A549 (cell line): Measurements from ENCODE around the gene GIN1. TPM values are rescaled to one million over a fixed set of nuclear protein-coding genes. Genes with fewer than 3 reads are reported as not detected.

Experiments used
- ATAC-seq, 2 experiments: fragments of 200-7000 bp in 1 of 2; fragments of >200 bp in 1 of 2; cut with Nextera tagmentation in 1 of 2; cut with Tn5 transposase in 1 of 2; 3 replicates each; pipeline versions ENCODE4 v1.8.0 to v1.9.1; 2018 to 2020; ENCODE audit warnings: mild to moderate bottlenecking in 1 of 2, moderate library complexity in 1 of 2
- CTCF ChIA-PET: fragments of 300-600 bp; sonication (Branson Sonifier 250); formaldehyde crosslinking; extraction: SDS; loops from one replicate; lab custom pipeline; 2021; ENCODE audit warnings: antibody characterized with exemption, inconsistent platforms; lab: Yijun Ruan, JAX
- POLR2A ChIA-PET: fragments of 350-600 bp; formaldehyde crosslinking; extraction: SDS; loops from one replicate; lab custom pipeline; 2021; ENCODE audit warnings: antibody characterized with exemption, inconsistent platforms; lab: Yijun Ruan, JAX
- DNase-seq, 2 experiments: peaks; one replicate each; pipeline versions ENCODE4 v3.0.0 to v3.0.0-alpha.2; 2011 to 2016; ENCODE audit warnings: low read depth in 1 of 2, low spot score in 1 of 2
- FAIRE-seq: peaks from 2 replicates; lab custom pipeline; 2011; peaks lifted over from hg19 to GRCh38; lab: Jason Lieb, UNC
- H3K27ac ChIP-seq, 2 experiments: fragments of >200 bp; sonication (Bioruptor Twin); formaldehyde crosslinking; 3 replicates each; pipeline ENCODE4 v1.5.1; 2016 to 2017
- H3K4me1 ChIP-seq: fragments of >200 bp; sonication (Bioruptor Twin); formaldehyde crosslinking; 3 replicates; pipeline ENCODE4 v1.6.1; 2016
- H3K4me2 ChIP-seq: fragments of >200 bp; sonication (Bioruptor Twin); formaldehyde crosslinking; 3 replicates; pipeline ENCODE4 v1.6.1; 2016
- H3K4me3 ChIP-seq: fragments of >200 bp; sonication (Bioruptor Twin); formaldehyde crosslinking; 3 replicates; pipeline ENCODE4 v1.5.1; 2016
- H3K9me3 ChIP-seq: fragments of >200 bp; sonication (Bioruptor Twin); formaldehyde crosslinking; 3 replicates; pipeline ENCODE4 v1.6.1; 2016
- BHLHE40 ChIP-seq: IDR thresholded peaks from 2 replicates; pipeline ENCODE4 v1.6.1; 2012; ENCODE audit warnings: low read depth, low read length, inconsistent platforms
- CEBPB ChIP-seq, 2 experiments: fragments of >200 bp in 1 of 2; sonication (Bioruptor Twin) in 1 of 2; formaldehyde crosslinking in 1 of 2; IDR thresholded peaks; 2 replicates each; pipeline ENCODE4 v1.6.1; 2012 to 2016
- CHD4 ChIP-seq: fragments of 200-600 bp; sonication (generic); IDR thresholded peaks from 2 replicates; pipeline ENCODE4 v1.6.1; 2016; ENCODE audit warnings: antibody characterized with exemption, mild to moderate bottlenecking, borderline replicate concordance
- CTCF ChIP-seq: fragments of >200 bp; sonication (Bioruptor Twin); formaldehyde crosslinking; IDR thresholded peaks from 3 replicates; pipeline ENCODE4 v1.5.1; 2016
- EHF ChIP-seq: fragments of 250-450 bp; sonication (Bioruptor Pico); IDR thresholded peaks from 2 replicates; pipeline ENCODE4 v1.5.0; 2020; ENCODE audit warnings: mild to moderate bottlenecking
- ESRRA ChIP-seq: fragments of 150-350 bp; IDR thresholded peaks from 2 replicates; pipeline ENCODE4 v1.6.1; 2014; ENCODE audit warnings: mild to moderate bottlenecking, low read length, borderline replicate concordance
- FOSB ChIP-seq: fragments of 250-450 bp; sonication (Bioruptor Pico); IDR thresholded peaks from 2 replicates; pipeline ENCODE4 v1.5.0; 2020; ENCODE audit warnings: mild to moderate bottlenecking, moderate library complexity
- FOSL2 ChIP-seq, 2 experiments: fragments of 450-650 bp in 1 of 2; fragments of >200 bp in 1 of 2; sonication (Bioruptor Twin) in 1 of 2; formaldehyde crosslinking; IDR thresholded peaks; 2 replicates each; pipeline versions ENCODE4 v1.5.0 to v1.6.1; 2016 to 2020; ENCODE audit warnings: mild to moderate bottlenecking in 1 of 2, moderate library complexity in 1 of 2
- HDAC2 ChIP-seq: fragments of 200-600 bp; sonication (generic); IDR thresholded peaks from 2 replicates; pipeline ENCODE4 v1.6.1; 2016
- HOXA7 ChIP-seq: fragments of 250-450 bp; sonication (Bioruptor Pico); IDR thresholded peaks from 2 replicates; pipeline ENCODE4 v1.5.0; 2020; ENCODE audit warnings: mild to moderate bottlenecking, moderate library complexity
- JUN ChIP-seq, 2 experiments: fragments of >200 bp; sonication (Bioruptor Twin); formaldehyde crosslinking; IDR thresholded peaks; 2 replicates in 1 of 2; 3 replicates in 1 of 2; pipeline ENCODE4 v1.6.1; 2016 to 2017
- MAFK ChIP-seq: fragments of 450-650 bp; IDR thresholded peaks from 2 replicates; pipeline ENCODE4 v1.6.1; 2014; ENCODE audit not compliant: partially characterized antibody
- MAX ChIP-seq: IDR thresholded peaks from 2 replicates; pipeline ENCODE4 v1.6.1; 2012
- MAZ ChIP-seq: fragments of 150-350 bp; IDR thresholded peaks from 2 replicates; pipeline ENCODE4 v1.6.1; 2014; ENCODE audit warnings: antibody characterized with exemption, low read depth, low read length, borderline replicate concordance
- MYC ChIP-seq: IDR thresholded peaks from 2 replicates; pipeline ENCODE4 v1.6.1; 2012; ENCODE audit warnings: mild to moderate bottlenecking, inconsistent platforms, low read length, improper control_type of control experiment, borderline replicate concordance
- NFE2L2 ChIP-seq: fragments of 150-350 bp; conservative IDR thresholded peaks from 2 replicates; pipeline ENCODE4 v1.6.1; 2014; ENCODE audit warnings: low read length
- PBX3 ChIP-seq: IDR thresholded peaks from 2 replicates; pipeline ENCODE4 v1.6.1; 2012
- POLR2A ChIP-seq: IDR thresholded peaks from 2 replicates; pipeline ENCODE4 v1.6.1; 2012; ENCODE audit warnings: mild to moderate bottlenecking, low read length
- RCOR1 ChIP-seq: fragments of 150-350 bp; IDR thresholded peaks from 2 replicates; pipeline ENCODE4 v1.6.1; 2014; ENCODE audit warnings: antibody characterized with exemption, low read length, low read depth
- RFX5 ChIP-seq: fragments of 450-650 bp; IDR thresholded peaks from 2 replicates; pipeline ENCODE4 v1.7.1; 2014; ENCODE audit warnings: antibody characterized with exemption, mild to moderate bottlenecking, moderate library complexity
- SREBF2 ChIP-seq: fragments of 450-650 bp; IDR thresholded peaks from 2 replicates; pipeline ENCODE4 v1.6.1; 2014; ENCODE audit warnings: mild to moderate bottlenecking, moderate library complexity
- TFCP2L1 ChIP-seq: fragments of 250-450 bp; sonication (Bioruptor Pico); IDR thresholded peaks from 2 replicates; pipeline ENCODE4 v1.5.0; 2021; ENCODE audit warnings: mild to moderate bottlenecking
- ZSCAN20 ChIP-seq: fragments of 250-450 bp; sonication (Bioruptor Pico); IDR thresholded peaks from 2 replicates; pipeline ENCODE4 v1.8.0; 2022; ENCODE audit warnings: mild to moderate bottlenecking, moderate library complexity
- WGBS: methylation state at CpG from one replicate; pipeline ENCODE4 v1.1.6; 2017; ENCODE audit errors: missing lambda C conversion rate; 5-methylcytosine and 5-hydroxymethylcytosine counted together
- polyA minus RNA-seq: library from RNA; depleted of rRNA, polyadenylated mRNA; stranded (reverse); fragments of >200 nt; gene quantifications from 2 replicates; pipeline ENCODE4 v1.2.3, GENCODE V29; 2011; rRNA and poly(A)+ RNA removed
- polyA plus RNA-seq, 4 experiments: library from polyadenylated mRNA; depleted of rRNA in 3 of 4; stranded (reverse); fragments of >200 nt; fragmentation: RNase III in 1 of 4; extraction: RNeasy Plus Mini Kit Qiagen cat#74134 plus additional on column Dnase treatment in 1 of 4; gene quantifications; 2 replicates in 3 of 4; 3 replicates in 1 of 4; pipeline ENCODE4 v1.2.3, GENCODE V29; 2011 to 2017
- TF ChIP-seq, protein P1 (sequence below): fragments of 250-450 bp; sonication (Bioruptor Pico); IDR thresholded peaks from 2 replicates; pipeline ENCODE4 v1.5.0; 2020; ENCODE audit warnings: low read depth, mild to moderate bottlenecking, moderate library complexity
- TF ChIP-seq, protein P2 (sequence below): fragments of 200-600 bp; sonication (generic); IDR thresholded peaks from 2 replicates; pipeline ENCODE4 v1.6.1; 2016; ENCODE audit warnings: antibody characterized with exemption, mild to moderate bottlenecking, moderate library complexity
- TF ChIP-seq, protein P3 (sequence below): fragments of 150-350 bp; IDR thresholded peaks from 2 replicates; pipeline ENCODE4 v1.6.1; 2014; ENCODE audit warnings: low read depth, mild to moderate bottlenecking, low read length
- TF ChIP-seq, protein P4 (sequence below): fragments of >200 bp; sonication (Bioruptor Twin); formaldehyde crosslinking; IDR thresholded peaks from 3 replicates; pipeline ENCODE4 v1.6.1; 2016

The GIN1 gene
- polyA plus RNA-seq (2011; rRNA removed) (9.4 and 13.5 TPM in 2 replicates), polyA plus RNA-seq (2017; fragmentation: RNase III; extraction: RNeasy Plus Mini Kit Qiagen cat#74134 plus additional on column Dnase treatment) (7.1 to 9.4 TPM (median 7.9 TPM) in 3 replicates), polyA minus RNA-seq (3.9 and 7.8 TPM in 2 replicates)
- 1.3 TPM in 2 replicates for polyA plus RNA-seq (2012; cell fraction: cytosol; rRNA removed)
- polyA plus RNA-seq (2012; cell fraction: nucleus; rRNA removed) = 1.2 and 1.6 TPM in 2 replicates

DNA sequence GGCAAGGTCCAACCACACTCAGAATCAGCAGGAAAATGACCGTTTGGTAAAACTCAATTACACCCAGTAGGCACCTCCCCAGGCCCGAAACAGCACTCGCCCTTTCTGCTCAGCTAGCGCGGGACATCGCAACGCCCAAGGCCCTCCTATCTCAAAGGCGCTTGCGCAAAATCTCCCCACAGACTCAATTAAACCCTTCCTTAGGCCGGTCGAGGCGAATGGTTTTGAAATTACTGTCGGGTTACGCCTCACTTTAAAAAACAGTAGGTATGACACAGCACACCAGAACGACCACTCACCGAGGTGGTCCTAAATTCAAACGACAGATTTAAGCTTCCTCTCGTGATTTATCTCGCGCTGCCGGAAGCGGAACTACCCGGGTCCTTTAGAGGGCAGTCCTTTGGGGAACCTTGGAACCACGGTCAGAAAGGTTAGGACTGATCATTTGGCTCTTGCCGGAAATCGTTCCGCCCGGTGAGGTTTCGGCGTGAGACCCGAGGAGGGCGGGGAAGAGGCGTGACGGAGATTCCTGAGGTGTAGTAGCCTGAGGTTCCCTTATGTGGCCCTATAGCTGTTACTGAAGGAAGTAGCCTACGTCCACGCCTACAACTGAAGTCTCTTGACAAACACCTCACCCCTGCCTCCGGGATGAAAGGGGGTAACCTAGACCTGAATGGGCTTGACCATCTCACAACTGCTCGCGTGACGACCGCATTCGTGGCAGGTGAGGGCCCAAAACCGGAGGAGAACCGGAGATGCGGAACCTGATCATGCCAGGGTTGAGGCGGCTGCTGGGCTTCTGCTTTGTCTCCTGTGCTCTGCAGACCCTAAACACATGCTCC is at the start of gene GIN1, which contains the start of gene PPIP5K2:
GIN1 (minus strand) TSS at position 374 of the 842 bp plus-strand sequence. CDS start 11,431 bp downstream, outside the sequence.
PPIP5K2 (plus strand) TSS at position 537 of the 842 bp plus-strand sequence. CDS start 9,289 bp downstream, outside the sequence.
- FAIRE-seq (peak; percentile 95), DNase-seq (peak; percentile 87 to 99), ATAC-seq (peak; percentile 97 to 98)
- H3K9me3 ChIP-seq = no peaks in the 10 kb centered on the region
- peaks cover 17% of the 10 kb centered on the region for H3K4me1 ChIP-seq
- CTCF ChIA-PET = interaction anchor here (1.8 to 2.3 kb wide), 2 partner anchors 19 to 24 kb away, joined by 4 to 17 read pairs; no protein-coding TSS in a partner anchor
- POLR2A ChIA-PET = interaction anchor here (0.7 to 1.6 kb wide), 7 partner anchors 9 to 355 kb away, joined by 3 to 25 read pairs (median 4); partner anchors contain the start of gene MACIR
- 2% methylated on average over 37 of the region's 46 CpGs for WGBS
- peak within 1 kb of the TSS; percentile 93 to 95 for H3K27ac ChIP-seq
- peak within 1 kb of the TSS; percentile 93 for H3K4me2 ChIP-seq
- H3K4me3 ChIP-seq = peak within 1 kb of the TSS; percentile 92
- TF ChIP-seq, protein P1, sequence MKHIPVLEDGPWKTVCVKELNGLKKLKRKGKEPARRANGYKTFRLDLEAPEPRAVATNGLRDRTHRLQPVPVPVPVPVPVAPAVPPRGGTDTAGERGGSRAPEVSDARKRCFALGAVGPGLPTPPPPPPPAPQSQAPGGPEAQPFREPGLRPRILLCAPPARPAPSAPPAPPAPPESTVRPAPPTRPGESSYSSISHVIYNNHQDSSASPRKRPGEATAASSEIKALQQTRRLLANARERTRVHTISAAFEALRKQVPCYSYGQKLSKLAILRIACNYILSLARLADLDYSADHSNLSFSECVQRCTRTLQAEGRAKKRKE (CRISPR knock-in tag) = no peak
- peak; percentile 66 for TF ChIP-seq POLR2A
- TF ChIP-seq FOSL2 (IDR thresholded peaks at IDR 0.05) = no peak
- 0 out of 2 replicates have a peak, but pooled peaks have one; percentile 16 for TF ChIP-seq FOSL2 (CRISPR knock-in tag; IDR thresholded peaks at IDR 0.05)
- no peak for TF ChIP-seq RCOR1
- 0 out of 2 replicates have a peak, but pooled peaks have one; percentile 8 for TF ChIP-seq BHLHE40
- TF ChIP-seq ZSCAN20 (CRISPR knock-in tag) = no peak
- TF ChIP-seq RFX5 = peak; percentile 33; the same call in 1 of the 2 replicates
- peak; percentile 91 for TF ChIP-seq MAX
- peak; percentile 48 for TF ChIP-seq MAFK
- TF ChIP-seq EHF (CRISPR knock-in tag) = peak; percentile 73; the same call in 1 of the 2 replicates
- 0 out of 2 replicates have a peak, but pooled peaks have one; percentile 32 for TF ChIP-seq TFCP2L1 (CRISPR knock-in tag)
- no peak for TF ChIP-seq MAZ
- 0 out of 2 replicates have a peak, but pooled peaks have one; percentile 1 for TF ChIP-seq FOSB (CRISPR knock-in tag)
- TF ChIP-seq NFE2L2 = no peak
- TF ChIP-seq PBX3 = peak; percentile 61; the same call in 1 of the 2 replicates
- TF ChIP-seq CHD4 = no peak
- TF ChIP-seq CTCF = no peak
- 0 out of 2 replicates have a peak, but pooled peaks have one; percentile 38 for TF ChIP-seq HOXA7 (CRISPR knock-in tag)
- TF ChIP-seq, protein P2, sequence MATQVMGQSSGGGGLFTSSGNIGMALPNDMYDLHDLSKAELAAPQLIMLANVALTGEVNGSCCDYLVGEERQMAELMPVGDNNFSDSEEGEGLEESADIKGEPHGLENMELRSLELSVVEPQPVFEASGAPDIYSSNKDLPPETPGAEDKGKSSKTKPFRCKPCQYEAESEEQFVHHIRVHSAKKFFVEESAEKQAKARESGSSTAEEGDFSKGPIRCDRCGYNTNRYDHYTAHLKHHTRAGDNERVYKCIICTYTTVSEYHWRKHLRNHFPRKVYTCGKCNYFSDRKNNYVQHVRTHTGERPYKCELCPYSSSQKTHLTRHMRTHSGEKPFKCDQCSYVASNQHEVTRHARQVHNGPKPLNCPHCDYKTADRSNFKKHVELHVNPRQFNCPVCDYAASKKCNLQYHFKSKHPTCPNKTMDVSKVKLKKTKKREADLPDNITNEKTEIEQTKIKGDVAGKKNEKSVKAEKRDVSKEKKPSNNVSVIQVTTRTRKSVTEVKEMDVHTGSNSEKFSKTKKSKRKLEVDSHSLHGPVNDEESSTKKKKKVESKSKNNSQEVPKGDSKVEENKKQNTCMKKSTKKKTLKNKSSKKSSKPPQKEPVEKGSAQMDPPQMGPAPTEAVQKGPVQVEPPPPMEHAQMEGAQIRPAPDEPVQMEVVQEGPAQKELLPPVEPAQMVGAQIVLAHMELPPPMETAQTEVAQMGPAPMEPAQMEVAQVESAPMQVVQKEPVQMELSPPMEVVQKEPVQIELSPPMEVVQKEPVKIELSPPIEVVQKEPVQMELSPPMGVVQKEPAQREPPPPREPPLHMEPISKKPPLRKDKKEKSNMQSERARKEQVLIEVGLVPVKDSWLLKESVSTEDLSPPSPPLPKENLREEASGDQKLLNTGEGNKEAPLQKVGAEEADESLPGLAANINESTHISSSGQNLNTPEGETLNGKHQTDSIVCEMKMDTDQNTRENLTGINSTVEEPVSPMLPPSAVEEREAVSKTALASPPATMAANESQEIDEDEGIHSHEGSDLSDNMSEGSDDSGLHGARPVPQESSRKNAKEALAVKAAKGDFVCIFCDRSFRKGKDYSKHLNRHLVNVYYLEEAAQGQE = no peak
- TF ChIP-seq CEBPB (IDR thresholded peaks at IDR 0.05) = peak; percentile 45 to 68; a peak in 3 of 4 replicates
- TF ChIP-seq MYC = peak; percentile 17
- peak; percentile 82 to 93; a peak in 4 of 5 replicates for TF ChIP-seq JUN (IDR thresholded peaks at IDR 0.05)
- TF ChIP-seq, protein P3, sequence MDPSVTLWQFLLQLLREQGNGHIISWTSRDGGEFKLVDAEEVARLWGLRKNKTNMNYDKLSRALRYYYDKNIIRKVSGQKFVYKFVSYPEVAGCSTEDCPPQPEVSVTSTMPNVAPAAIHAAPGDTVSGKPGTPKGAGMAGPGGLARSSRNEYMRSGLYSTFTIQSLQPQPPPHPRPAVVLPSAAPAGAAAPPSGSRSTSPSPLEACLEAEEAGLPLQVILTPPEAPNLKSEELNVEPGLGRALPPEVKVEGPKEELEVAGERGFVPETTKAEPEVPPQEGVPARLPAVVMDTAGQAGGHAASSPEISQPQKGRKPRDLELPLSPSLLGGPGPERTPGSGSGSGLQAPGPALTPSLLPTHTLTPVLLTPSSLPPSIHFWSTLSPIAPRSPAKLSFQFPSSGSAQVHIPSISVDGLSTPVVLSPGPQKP = 0 out of 2 replicates have a peak, but pooled peaks have one; percentile 5
- TF ChIP-seq, protein P4, sequence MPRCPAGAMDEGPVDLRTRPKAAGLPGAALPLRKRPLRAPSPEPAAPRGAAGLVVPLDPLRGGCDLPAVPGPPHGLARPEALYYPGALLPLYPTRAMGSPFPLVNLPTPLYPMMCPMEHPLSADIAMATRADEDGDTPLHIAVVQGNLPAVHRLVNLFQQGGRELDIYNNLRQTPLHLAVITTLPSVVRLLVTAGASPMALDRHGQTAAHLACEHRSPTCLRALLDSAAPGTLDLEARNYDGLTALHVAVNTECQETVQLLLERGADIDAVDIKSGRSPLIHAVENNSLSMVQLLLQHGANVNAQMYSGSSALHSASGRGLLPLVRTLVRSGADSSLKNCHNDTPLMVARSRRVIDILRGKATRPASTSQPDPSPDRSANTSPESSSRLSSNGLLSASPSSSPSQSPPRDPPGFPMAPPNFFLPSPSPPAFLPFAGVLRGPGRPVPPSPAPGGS = peak; percentile 76; the same call in 1 of the 3 replicates
- TF ChIP-seq ESRRA = peak; percentile 96
- TF ChIP-seq HDAC2 = no peak
- peak; percentile 24; the same call in 1 of the 2 replicates for TF ChIP-seq SREBF2
